Measurements from ENCODE around the gene CELF4.

The CELF4 gene

DNA sequence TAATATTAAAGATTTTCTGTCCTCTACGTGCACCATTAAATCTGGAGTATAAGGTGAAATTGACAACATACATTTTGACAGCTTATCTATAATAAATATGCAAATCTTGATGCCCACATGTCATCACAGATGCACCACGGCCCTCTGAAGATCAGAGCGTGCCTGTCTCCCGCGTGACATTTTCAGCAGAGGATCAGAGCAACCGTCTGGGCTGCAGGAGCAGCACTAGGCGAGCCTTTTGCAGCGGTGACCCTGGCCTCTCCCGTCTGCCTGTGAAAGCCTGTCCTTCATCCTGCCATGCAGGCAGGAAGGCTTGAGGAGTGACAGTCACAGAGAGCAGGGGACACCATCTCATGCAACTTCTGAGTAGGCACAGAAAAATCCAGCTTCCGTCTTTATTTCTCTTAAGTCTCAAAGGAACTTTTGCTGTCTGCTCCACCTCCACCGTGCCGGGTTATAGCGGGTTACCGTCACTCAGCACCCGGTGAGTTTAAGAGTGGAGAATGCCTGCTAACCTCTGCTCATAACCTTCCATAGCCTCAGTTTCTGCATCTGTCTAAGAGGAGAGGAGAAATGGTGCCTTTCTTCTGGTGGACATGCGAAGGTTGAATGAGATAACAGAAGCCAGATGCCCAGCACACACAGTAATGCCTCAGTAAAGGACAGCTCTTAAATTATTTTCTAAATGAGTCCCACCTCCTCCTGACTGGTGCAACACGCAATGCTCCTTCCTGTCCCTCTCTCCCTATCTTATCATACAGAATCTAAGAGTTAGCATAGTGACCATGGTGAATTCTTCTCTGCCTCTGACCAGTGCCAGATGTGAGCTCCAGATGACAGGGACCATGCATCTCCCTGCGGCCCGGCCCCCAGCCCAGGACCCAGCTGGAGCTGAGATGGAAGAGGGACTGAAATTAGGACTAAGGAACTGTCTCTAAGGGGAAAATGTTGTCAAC, 43.8 kb downstream of the CELF4 start:
- no peak for DNase-seq

DNA sequence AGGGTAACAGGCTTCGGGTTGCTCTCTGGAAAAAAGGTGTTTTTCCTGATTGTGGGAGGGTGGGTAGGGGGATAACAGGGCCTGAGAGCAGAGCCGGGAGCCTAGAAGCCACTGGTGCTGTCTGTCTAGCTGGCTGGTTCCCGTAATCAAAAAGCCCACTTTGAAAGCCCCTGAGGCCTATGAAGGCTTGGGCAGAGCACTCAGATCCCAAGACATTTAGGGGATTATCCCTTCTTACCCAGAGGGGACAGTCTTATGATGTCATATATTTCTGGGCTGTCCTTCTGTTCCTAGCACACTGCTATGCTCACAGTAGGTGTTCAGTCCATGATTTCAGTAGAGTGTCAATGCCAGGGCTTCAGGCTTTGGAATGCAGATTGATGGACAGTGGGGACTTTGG, 45.1 kb downstream of the CELF4 start:
- DNase-seq = no peak

DNA sequence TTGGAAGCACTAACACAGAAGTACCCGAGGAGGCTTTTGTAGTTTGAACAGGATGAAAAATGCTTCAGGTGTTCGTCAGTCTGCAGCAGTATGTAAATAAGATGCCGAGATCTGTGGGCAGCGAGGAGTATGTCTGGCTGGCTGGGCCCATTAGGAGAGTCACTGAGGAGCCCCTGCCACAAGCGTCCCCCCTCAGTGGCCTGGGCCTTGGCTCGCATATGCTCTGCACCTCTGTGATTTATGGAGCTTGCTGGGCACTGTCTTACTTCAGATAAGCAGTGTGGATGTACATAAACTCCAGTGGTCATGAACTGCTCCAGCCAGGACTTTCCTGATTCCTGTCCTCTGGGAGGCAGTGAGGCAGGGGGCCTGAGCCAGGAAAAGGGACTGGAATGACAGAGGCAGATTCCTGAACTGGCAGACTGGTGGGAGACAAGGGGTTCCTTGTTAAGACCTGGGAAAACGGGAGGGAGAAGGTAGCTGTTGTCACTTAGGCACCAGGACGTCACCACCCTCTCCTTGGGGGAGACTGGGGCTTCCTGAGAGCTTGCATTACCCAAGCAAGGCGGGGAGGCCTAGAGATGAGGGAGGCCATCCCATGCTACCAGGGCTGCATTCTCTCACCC, 46.0 kb downstream of the CELF4 start:
- no peak for DNase-seq

DNA sequence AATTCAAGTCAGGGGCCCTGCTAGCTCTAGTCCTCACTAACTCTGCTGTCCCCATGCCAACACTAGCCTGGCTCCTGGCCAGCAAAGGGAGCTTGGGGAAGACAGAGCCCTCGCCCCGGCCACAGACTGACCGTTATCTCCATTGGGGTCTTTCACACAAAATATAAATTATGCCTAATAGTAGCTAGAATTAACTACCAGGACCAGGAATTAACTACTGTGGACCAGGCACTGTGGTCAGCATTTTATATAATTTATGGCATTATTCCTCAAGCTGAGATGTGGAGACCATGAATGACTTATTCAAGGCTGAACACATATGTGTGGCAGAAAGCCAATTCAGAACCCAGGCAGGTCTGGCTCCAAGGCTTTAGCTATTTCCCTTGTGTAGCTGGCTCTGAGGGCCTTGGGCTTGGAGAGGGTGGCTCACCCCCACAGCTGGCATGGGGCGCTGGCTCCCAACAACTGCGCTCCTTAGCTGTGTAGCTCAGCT, 49.2 kb downstream of the CELF4 start:
- DNase-seq = no peak

DNA sequence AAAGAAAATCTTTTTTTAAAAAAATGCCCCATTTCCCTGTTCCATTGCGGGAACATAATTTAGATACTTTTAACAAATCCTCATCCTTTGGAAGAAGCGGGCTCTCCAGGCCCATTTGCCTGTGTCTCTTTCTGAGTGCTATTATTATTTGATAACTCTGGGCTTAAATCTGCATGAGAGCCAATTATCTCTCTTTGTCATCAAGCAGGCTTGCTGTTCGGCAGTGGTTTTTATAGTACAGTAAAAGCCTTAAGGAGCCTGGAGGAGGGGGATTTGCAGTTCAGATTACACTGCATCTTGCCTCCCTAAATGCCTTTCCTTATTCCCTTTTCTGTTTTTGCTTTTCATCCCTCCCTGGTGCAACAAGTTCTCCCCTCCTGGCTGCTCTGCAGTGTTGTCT, 50.6 kb downstream of the CELF4 start:
- DNase-seq = no peak

DNA sequence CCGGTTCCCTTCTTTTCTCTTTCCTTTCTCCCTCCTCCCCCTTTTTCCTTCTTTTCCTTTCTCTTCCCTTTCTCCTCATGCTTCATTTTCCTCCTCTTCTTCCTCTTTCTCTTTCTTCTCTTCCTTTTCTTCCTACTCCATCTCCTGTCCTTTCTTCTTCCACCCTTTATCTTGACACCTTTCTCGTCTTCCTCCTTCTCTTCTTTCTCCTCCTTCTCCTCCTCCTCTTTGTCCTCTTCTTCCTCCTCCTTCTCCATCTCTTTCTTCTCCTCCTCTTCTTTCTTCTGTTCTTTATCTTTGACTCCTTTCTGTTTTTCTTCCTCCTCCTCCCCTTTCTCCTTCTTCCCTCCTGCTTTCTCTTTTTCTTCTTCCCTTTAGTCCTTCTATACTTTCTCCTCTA, 53.2 kb downstream of the CELF4 start:
- no peak for DNase-seq

DNA sequence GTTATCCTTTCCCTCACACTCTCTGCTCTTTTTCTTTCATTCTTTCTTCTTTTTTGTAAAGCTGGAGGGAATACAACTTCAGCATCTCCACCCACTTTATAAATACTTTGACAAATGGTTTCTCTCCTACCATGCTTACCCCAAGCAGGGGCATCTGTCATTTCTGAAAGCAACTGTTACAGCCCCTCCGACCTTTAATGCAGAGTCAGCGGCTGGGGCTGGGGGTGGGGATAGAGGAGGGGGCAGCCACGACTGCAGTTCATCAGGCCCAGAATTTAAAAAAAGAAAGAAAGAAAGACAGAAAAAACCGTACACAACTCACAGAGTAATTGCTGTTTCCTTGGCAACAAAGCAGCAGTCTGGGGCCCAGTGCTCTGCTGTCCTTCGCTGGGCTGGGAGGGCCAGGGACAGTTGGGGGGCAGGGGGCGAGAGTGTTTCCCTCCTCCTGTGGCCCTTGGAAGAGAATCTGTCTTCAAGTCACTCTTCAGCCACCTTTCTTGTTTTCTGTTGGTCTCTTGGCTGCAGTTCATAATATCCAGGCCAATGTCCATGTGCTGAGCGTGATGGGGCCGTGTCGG, 53.8 kb downstream of the CELF4 start:
- DNase-seq = no peak

DNA sequence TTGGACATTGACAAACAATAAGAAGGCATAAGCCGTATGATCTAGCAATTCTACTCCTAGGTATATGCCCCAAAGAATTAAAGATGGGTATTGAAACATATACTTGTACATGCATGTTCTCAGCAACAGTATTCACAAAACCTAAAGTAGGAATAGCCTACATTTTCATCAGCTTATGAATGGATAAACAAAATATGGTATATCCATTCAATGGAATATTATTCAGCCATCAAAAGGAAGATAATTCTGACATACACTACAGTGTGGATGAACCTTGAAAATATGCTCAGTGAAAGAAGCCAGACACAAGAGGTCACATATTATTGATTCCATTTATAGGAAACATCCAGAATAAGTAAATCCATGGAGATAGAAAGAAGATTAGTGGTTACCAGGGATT, 56.0 kb downstream of the CELF4 start:
- no peak for DNase-seq

DNA sequence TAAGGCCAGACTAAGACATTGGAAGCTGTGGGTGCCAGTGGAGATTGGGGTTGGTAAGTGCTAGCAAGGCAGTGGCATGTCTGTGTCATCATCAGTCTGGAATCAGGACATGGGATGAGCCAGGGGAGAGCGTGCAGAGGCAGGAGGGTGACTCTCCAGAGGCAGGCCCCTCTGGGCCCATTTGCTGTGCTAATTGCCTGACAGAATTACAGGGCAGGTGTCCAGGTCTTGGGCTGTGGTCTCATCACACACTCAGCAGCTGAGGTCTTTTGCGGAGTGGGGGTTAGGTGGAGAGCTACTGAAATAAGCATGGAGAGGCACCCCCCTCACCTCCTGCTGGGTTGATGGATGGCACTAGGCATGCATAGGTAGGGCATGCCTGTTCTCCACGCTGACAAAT, 57.4 kb downstream of the CELF4 start:
- DNase-seq = no peak

DNA sequence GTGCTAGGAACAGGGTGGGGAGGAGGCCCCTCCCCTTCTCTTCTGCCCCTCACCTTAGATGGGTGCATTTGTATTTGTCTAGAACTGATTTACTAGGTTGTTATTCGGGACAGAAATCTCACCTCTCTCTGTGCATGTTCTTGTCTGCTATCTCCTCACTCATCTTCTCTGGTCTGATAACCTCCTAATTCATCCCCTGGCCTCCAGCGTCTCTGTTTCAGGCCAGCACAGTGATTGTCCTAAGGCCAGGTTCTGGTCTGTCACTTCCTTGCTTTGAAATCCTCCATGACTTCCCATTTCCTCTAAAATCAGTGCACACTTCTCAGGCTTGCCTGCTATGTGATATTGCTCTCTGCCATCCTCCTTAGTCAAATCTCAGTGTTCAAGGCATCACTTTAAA, 58.4 kb downstream of the CELF4 start:
- DNase-seq = no peak

DNA sequence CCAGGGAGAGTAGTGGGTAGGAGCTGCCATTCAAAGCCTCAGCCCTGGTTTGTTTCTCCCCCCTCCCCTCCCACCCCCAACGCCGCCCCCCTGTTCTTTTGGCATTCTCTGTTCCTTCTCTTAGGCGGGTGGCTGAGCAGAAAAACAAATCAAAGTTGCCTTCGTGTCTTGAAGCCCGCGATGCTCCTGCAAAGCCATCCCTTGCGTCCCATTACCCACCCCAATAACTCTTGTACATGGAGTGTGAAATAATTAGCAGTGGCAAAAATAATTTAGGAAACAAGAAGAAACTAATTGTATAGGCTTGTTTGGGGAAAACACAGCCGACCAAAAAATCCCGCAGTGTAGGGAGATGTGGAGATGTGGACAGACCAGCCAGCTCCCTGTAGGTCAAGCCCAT, 59.6 kb downstream of the CELF4 start:
- no peak for DNase-seq

DNA sequence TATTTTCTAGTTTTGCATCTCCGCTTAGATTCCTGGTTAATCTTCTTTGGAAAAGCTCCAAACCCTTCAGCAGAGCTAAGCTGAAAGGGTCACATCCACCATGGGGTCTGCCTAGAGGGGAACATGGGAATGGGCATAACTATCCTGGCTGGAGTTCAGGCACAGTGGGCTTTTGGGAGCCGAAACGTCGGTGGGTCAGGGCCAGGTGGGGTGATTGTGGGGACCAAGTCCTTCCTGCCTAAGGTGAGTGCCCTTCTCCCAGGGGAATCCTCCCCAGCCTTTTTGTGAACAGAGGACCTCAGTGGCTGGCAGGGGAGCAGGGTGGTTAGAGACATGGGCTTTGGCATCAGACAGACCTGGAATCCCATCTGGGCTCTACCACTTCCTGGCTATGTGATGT, 60.3 kb downstream of the CELF4 start:
- DNase-seq = no peak

DNA sequence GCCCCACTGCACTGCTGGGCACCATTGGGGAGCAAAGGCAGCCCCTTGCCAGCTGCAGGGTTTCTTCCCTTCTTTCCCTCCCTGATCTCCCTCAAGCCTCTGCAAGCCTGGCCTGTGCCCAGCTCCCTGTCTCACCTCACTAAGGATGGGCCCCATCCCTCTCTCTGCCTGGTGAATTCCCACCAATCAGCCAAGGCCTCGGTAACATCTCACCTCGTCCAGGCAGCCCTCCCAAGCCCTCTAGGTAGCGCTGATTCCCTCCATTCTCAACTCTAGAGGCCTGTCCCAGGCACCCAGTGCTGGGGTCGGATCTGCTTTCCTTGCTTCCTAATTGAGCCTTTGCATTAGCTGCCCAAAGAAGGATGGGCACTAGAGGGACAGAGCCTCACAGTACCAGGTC, 63.0 kb downstream of the CELF4 start:
- no peak for DNase-seq

DNA sequence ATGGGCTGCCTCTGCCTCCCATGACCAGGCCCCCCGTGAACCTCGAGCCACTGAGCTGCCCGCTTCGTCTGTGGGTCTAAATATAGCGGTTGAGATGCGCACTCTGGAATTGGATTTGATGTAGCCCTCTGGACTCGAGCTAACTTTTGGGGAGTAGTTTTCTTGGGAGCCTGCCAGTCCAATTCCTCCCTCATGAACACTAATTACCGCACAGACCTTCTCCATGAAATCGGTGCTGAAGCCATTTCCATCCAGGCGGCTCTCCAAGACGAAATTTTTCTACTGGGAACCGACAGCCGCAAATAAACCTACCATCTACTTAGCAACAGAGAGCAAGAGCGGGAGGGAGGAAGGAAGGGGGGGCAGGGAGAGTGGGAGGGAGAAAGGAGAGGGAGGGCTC, 63.6 kb downstream of the CELF4 start:
- DNase-seq = no peak

DNA sequence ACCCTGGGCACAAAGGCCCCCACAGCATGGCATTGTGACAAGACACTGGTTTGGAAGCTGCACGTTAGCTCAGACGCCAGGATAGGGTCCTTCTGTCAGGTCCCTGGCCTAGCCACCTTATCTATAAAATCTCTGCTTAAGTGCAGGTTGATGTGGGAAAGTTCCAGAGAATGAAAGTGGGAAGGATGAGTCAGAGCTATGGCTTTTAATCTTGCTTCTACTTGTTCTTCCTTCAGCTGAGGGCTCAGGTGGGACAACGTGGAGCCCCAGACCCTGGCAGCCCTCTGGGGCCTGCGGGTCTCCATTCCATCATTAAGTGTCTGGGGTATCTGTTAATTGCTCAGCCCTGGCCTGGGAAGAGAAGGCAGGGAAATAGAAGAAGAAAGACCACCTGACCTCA, 64.5 kb downstream of the CELF4 start:
- no peak for DNase-seq

DNA sequence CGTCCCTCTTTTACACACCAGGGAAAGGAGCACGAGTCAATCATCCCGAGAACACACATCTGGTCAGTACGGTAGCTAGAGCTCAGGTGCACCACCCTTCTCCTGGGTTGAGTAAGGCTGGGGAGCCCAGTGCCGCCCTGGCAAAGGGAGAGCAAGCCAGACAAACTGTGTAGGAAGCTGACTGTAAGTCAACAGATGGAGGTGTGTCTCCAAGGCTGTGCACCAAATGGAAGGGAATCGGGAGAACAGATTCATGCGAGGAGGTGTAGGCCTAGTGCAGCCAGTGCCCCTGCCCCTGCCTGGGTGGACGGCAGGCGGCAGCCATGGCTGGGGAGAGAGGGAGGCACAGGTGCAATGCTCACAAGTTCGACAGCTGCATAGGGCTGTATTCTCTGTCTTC, 65.7 kb downstream of the CELF4 start:
- no peak for DNase-seq

DNA sequence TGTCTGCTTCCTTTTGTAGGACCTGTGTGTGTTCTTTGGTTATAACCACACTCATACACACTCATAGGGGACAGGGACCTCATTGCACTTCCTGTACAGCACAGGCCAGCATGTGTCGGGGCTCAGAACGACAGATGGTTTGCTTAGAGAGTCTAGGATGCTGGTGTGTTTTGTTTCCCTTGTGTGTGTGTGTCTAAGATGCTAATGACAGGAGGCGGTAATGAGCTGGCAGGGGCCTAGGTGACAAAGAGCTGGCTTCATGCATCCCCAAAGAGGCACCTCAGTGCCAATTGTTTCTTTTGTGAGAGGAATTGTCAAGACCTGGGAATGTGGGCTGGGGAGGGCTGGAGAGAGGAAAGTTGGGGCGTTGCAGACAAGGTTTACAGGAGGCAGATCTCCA, 66.6 kb downstream of the CELF4 start:
- no peak for DNase-seq

DNA sequence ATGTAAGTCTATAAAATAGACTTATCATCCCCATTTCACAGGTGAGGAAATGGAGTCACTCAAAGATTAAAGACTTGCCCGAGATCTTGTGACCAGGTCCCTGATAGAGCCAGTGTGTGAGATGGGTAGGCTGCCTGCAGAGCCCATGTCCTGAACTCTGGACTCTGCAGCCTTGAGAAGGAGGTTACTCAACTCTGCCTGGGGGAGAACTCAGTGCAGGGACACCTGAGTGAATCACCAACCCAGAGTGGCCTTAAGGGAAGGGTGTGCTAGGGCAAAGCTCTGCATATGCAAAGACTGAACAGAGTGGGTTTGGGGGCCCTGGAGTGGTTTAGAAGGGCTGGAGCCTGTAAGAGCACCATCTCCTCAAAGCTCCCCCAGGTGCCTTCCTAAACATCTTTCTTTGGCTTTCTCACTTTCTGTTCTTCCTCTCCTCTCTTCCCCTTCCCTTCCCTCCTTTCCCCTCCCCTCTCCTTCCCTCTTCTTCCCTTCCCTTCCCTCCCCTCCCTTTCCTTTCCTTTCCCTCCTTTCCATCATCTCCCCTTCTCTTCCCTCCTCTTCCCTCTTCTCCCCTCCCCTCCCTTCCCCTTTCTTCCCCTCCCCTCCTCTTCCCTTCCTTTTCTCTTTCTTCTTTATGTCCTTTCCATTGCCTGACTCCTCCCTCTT, 67.6 kb downstream of the CELF4 start:
- DNase-seq = no peak

DNA sequence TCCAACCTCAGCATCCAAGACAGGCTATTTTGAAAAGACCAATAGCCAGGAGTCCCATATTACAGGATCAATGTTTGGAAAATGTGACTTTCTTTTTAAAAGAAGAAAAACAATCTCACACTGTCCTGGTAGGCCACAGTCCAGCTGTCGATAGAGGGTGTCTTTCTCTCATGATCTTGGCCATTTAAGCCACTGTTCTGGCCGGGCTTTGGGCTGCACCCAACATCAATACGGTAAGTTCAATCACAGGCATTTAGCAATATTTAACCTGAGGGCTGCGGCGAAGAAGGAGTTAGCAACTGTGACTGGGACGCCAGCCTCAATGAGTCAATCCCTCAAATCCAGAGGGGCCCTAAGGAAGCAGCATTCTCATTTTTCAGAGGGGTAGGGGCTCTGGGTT, 69.0 kb downstream of the CELF4 start:
- DNase-seq = no peak

DNA sequence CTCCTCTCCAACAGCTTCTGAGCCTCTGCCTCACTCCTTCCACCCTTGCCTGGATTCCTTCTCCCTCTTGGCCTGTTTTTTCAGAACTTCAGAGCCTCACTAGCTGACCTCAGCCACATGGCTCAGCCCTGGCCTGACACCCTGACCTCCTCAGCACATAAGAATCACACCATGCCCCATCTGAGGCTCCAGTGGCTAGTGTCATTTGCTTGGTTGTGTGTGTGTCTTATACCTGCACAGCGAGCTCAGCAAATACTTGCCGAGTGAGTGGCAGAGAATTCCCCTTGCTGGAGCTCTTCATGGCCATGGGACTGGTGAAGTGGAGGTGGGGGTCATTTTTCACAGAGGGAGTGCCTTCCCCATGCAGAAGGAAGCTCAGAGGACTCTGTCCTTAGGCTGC, 70.2 kb downstream of the CELF4 start:
- no peak for DNase-seq

DNA sequence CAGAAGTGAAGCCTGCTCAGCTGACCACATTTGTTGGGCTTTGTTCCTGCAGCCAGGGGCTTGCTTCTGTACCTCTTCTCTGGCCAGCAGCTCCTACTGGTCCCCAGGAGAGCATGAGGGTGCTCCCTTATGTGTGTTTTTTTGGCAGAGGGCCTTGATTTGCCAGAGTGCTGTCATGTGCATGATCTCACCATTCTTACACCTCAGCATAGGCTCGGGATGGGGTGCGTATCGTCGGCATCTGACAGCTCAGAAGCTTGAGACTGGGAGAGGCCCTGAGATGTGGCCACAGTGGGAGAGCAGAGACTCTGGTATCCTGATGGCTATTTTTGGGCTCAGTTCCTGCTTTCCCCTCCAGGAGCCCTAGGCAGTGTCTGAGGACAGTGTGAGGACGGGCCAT, 71.2 kb downstream of the CELF4 start:
- no peak for DNase-seq

DNA sequence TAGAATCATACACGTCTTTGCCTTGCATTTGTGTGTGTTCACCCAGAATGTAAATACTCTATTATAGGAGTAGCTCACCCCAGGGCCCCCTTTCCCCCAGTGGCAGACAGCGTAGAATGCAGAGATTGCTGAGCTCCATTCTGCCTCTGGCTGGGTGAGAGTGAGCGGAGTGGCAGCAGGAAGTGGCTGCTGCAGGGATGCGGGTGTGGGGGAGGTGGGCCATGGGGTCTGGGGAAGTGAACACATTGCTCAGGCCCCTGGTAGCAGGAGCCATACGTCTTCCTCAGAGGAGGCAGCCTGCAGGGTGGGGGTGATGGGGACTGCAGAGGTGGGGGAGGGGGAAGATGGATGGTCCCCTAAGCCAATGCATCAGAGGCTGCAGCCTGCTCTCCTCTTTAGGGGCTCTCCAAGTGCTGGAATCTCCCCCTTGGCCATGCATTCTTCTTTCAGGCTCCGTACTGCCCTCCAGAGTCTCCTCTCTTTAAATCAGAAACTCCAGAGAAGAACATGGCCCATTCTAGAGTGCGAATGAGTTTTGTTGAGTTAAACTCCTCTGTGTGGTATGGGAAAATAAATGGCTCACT, 72.2 kb downstream of the CELF4 start:
- DNase-seq = no peak

DNA sequence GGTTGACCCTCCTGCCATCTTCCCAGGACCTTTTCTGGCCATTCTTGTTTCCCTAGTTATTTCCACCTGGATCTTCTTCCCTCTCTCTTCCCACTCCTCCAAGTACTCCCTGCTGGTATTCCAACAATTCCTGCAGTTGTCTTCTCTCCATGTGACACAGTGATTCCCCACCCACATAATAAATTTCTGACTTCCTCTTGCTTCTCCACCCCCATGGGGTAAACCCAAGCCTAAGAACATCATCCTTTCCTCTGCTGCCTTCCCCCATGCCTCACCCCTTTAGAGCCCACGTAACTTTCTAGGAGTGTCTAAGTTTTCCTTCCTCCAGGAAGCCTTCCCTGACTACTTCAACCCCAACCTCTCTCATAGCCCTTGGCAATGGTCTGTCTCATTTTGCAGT, 72.6 kb downstream of the CELF4 start:
- DNase-seq = no peak
